ENCODE results near the gene OR14I1.

GRCh38 chr1:248702714-248703113 is at the start of gene OR14I1:
- TF ChIP-seq CTCF (IDR thresholded peaks at IDR 0.05; ENCODE audit: low read depth, low read length): no peak
- no peak for TF ChIP-seq POLR2A (IDR thresholded peaks at IDR 0.05; ENCODE audit: extremely low read depth, insufficient read length)

Measured in NB4 (cell line).